GM18526 (cell line): ENCODE results near the gene TEK.

Experiments used
- POLR2A ChIP-seq: IDR thresholded peaks from 3 replicates; pipeline ENCODE4 v1.6.1; 2011; ENCODE audit not compliant: insufficient read length; ENCODE audit errors: extremely low read depth

Gene TEK

GRCh38 chr9:27152405-27152718 lies 43.3 kb downstream of the TEK start:
- no peak for TF ChIP-seq POLR2A

GRCh38 chr9:27154908-27155307 lies 45.9 kb downstream of the TEK start:
- TF ChIP-seq POLR2A, result no peak

GRCh38 chr9:27157097-27157496 lies 48.1 kb downstream of the TEK start:
- no peak for TF ChIP-seq POLR2A

- TF ChIP-seq POLR2A, result no peak
Measured at GRCh38 chr9:27157736-27158135, 48.7 kb downstream of the TEK start.

GRCh38 chr9:27160636-27161035 lies 51.6 kb downstream of the TEK start:
- TF ChIP-seq POLR2A, result no peak

GRCh38 chr9:27162045-27162444 lies 53.0 kb downstream of the TEK start:
- no peak for TF ChIP-seq POLR2A

- no peak for TF ChIP-seq POLR2A
Measured at GRCh38 chr9:27165068-27165467, 56.0 kb downstream of the TEK start.

GRCh38 chr9:27165670-27166069 lies 56.6 kb downstream of the TEK start:
- TF ChIP-seq POLR2A, result no peak

GRCh38 chr9:27168496-27168895 lies 59.5 kb downstream of the TEK start:
- no peak for TF ChIP-seq POLR2A

- TF ChIP-seq POLR2A, result no peak
Measured at GRCh38 chr9:27168951-27169350, 59.9 kb downstream of the TEK start.

GRCh38 chr9:27176971-27177370 lies 67.9 kb downstream of the TEK start:
- TF ChIP-seq POLR2A, result no peak

- TF ChIP-seq POLR2A, result no peak
Measured at GRCh38 chr9:27179245-27179865, 70.3 kb downstream of the TEK start.

- no peak for TF ChIP-seq POLR2A
Measured at GRCh38 chr9:27181381-27181780, 72.4 kb downstream of the TEK start.

- no peak for TF ChIP-seq POLR2A
Measured at GRCh38 chr9:27182421-27182820, 73.4 kb downstream of the TEK start.

- no peak for TF ChIP-seq POLR2A
Measured at GRCh38 chr9:27183131-27183530, 74.1 kb downstream of the TEK start.

- no peak for TF ChIP-seq POLR2A
Measured at GRCh38 chr9:27183701-27184100, 74.7 kb downstream of the TEK start.

- no peak for TF ChIP-seq POLR2A
Measured at GRCh38 chr9:27184556-27185351, 75.7 kb downstream of the TEK start.
